Lower leg skin (tissue), 4 donors: Measurements from ENCODE around the gene PHTF2. TPM values are rescaled to one million over a fixed set of nuclear protein-coding genes. Genes with fewer than 3 reads are reported as not detected.

Source experiments
- DNase-seq, 2 donors: peaks; one replicate each; pipeline ENCODE4 v3.0.0-alpha.2; 2019; ENCODE audit warnings: low spot score in 2 of 2
- H3K4me3 ChIP-seq: fragments of 200-600 bp; sonication (generic); 2 replicates; pipeline ENCODE4 v1.5.1; 2017; ENCODE audit warnings: mild to moderate bottlenecking, low read depth; ENCODE audit not compliant: poor library complexity, severe bottlenecking
- CTCF ChIP-seq, 3 donors: fragments of 450-650 bp; IDR thresholded peaks; one replicate each; pipeline ENCODE4 v1.5.1; 2016; ENCODE audit warnings: antibody characterized with exemption in 3 of 3, mild to moderate bottlenecking in 3 of 3, moderate library complexity in 2 of 3
- POLR2A ChIP-seq, 2 donors: fragments of 450-650 bp; IDR thresholded peaks; one replicate each; pipeline ENCODE4 v1.6.1; 2016 to 2017; ENCODE audit warnings: antibody characterized with exemption in 2 of 2, mild to moderate bottlenecking in 1 of 2, moderate library complexity in 1 of 2
- WGBS, 2 donors: methylation state at CpG; one replicate each; pipeline ENCODE4 v1.1.5; 2018; 5-methylcytosine and 5-hydroxymethylcytosine counted together
- intact Hi-C: fragments of 100-400 bp; cut with DNase I; formaldehyde crosslinking; loops from one replicate; pipeline ENCODE4 v1.15.0; 2023; ENCODE audit warnings: low total_unique reads
- total RNA-seq, 4 donors: library from RNA; depleted of rRNA; stranded (reverse); fragments of >200 nt; gene quantifications; one replicate each; pipeline ENCODE4 v1.1.0, GENCODE V29; 2016

PHTF2 gene
- total RNA-seq, 4 donors from 2014 or later, result 6.9 to 11.9 (median 9.8) TPM

- DNase-seq, result no peak
- H3K4me3 ChIP-seq, result no peak overlapping the region
- TF ChIP-seq CTCF (IDR thresholded peaks at IDR 0.05), result no peak
- no peak for TF ChIP-seq POLR2A (IDR thresholded peaks at IDR 0.05)
- intact Hi-C loops, result no loop called here
- 91 to 92% methylated on average over 2 of the region's 2 CpGs for WGBS, 2 donors
Observed at GRCh38 chr7:77811516-77812289, 13.1 kb downstream of the PHTF2 start.

GRCh38 chr7:77812290-77812685 lies 13.7 kb downstream of the PHTF2 start:
- DNase-seq, result no peak
- intact Hi-C loops, result no loop called here
- no peak overlapping the region for H3K4me3 ChIP-seq
- no peak for TF ChIP-seq CTCF (IDR thresholded peaks at IDR 0.05)
- no peak for TF ChIP-seq POLR2A (IDR thresholded peaks at IDR 0.05)
- 87 to 96% methylated on average over 1 of the region's 1 CpG for whole genome bisulfite sequencing, 2 donors

- DNase-seq, result no peak
- H3K4me3 ChIP-seq, result no peak overlapping the region
- intact Hi-C loops, result no loop called here
- WGBS, 2 donors, result 85 to 99% methylated on average over 2 of the region's 2 CpGs
- no peak for TF ChIP-seq POLR2A (IDR thresholded peaks at IDR 0.05)
- no peak for TF ChIP-seq CTCF (IDR thresholded peaks at IDR 0.05)
Observed at GRCh38 chr7:77813180-77813579, 14.6 kb downstream of the PHTF2 start.

- intact Hi-C loops, result no loop called here
- no peak overlapping the region for H3K4me3 ChIP-seq
- no peak for TF ChIP-seq CTCF (IDR thresholded peaks at IDR 0.05)
- TF ChIP-seq POLR2A (IDR thresholded peaks at IDR 0.05), result no peak
- DNase-seq, result no peak
Observed at GRCh38 chr7:77819021-77819420, 20.4 kb downstream of the PHTF2 start.

GRCh38 chr7:77820967-77821366 lies 22.4 kb downstream of the PHTF2 start:
- WGBS, 2 donors, result 95 to 100% methylated on average over 2 of the region's 2 CpGs
- TF ChIP-seq CTCF (IDR thresholded peaks at IDR 0.05), result no peak
- H3K4me3 ChIP-seq, result no peak overlapping the region
- intact Hi-C loops, result no loop called here
- DNase-seq, result no peak

- WGBS, 2 donors, result 33 to 100% methylated on average over 1 of the region's 1 CpG
- intact Hi-C loops, result no loop called here
- TF ChIP-seq CTCF (IDR thresholded peaks at IDR 0.05) (no peak), POLR2A (IDR thresholded peaks at IDR 0.05) (no peak)
- no peak for DNase-seq
- H3K4me3 ChIP-seq, result no peak overlapping the region
Observed at GRCh38 chr7:77822269-77822668, 23.7 kb downstream of the PHTF2 start.
